Transverse colon (tissue), 4 donors: ENCODE data around the gene NUS1. TPM values are rescaled to one million over a fixed set of nuclear protein-coding genes. Genes with fewer than 3 reads are reported as not detected.
"Not testable (repeated sequence)": the region's sequence is repeated elsewhere in the genome, so short reads cannot be mapped to it uniquely, and the experiment has no call there.

Experiments
- DNase-seq: peaks from one replicate; pipeline ENCODE4 v3.0.0-alpha.2; 2019
- H3K27ac ChIP-seq, 4 donors: fragments of 200-600 bp; sonication (generic); 2 replicates each; pipeline ENCODE4 v1.5.1; 2016 to 2018; ENCODE audit warnings: inconsistent platforms in 4 of 4
- H3K27me3 ChIP-seq: fragments of 200-600 bp; sonication (generic); 2 replicates; pipeline ENCODE4 v1.5.1; 2017; ENCODE audit warnings: inconsistent platforms
- H3K36me3 ChIP-seq, 4 donors: fragments of 200-600 bp; sonication (generic); 2 replicates each; pipeline ENCODE4 v1.5.1; 2017 to 2019; ENCODE audit warnings: inconsistent platforms in 4 of 4
- H3K4me1 ChIP-seq, 4 donors: fragments of 200-600 bp; sonication (generic); 2 replicates each; pipeline ENCODE4 v1.5.1; 2017 to 2020; ENCODE audit warnings: inconsistent platforms in 4 of 4
- H3K4me3 ChIP-seq, 4 donors: fragments of 200-600 bp; sonication (generic); 1 replicate in 1 of 4; 2 replicates in 3 of 4; pipeline versions ENCODE4 v1.5.1 to v1.6.1; 2017 to 2019; ENCODE audit warnings: inconsistent platforms in 4 of 4
- H3K9me3 ChIP-seq, 2 donors: fragments of 200-600 bp; sonication (generic); 2 replicates each; pipeline ENCODE4 v1.5.1; 2017 to 2019; ENCODE audit warnings: inconsistent platforms in 2 of 2
- CTCF ChIP-seq, 5 experiments: fragments of 200-600 bp in 3 of 5; fragments of 450-650 bp in 2 of 5; sonication (generic) in 3 of 5; IDR thresholded peaks; 1 replicate in 2 of 5; 2 replicates in 3 of 5; pipeline ENCODE4 v1.5.1; 2016 to 2017; ENCODE audit warnings: antibody characterized with exemption in 5 of 5, inconsistent platforms in 3 of 5, mild to moderate bottlenecking in 2 of 5, moderate library complexity in 1 of 5
- EP300 ChIP-seq: sonication (generic); formaldehyde crosslinking; IDR thresholded peaks from one replicate; pipeline ENCODE4 v1.6.1; 2017; ENCODE audit warnings: antibody characterized with exemption, low read depth
- POLR2A ChIP-seq: fragments of 450-650 bp; IDR thresholded peaks from one replicate; pipeline ENCODE4 v1.6.1; 2016; ENCODE audit warnings: antibody characterized with exemption, mild to moderate bottlenecking, moderate library complexity
- POLR2AphosphoS5 ChIP-seq, 3 donors: sonication (generic); formaldehyde crosslinking; IDR thresholded peaks; one replicate each; pipeline ENCODE4 v1.6.1; 2016; ENCODE audit warnings: antibody characterized with exemption in 3 of 3
- WGBS, 2 donors: methylation state at CpG; one replicate each; pipeline ENCODE4 v1.1.5; 2018; ENCODE audit warnings: low coverage in 1 of 2; 5-methylcytosine and 5-hydroxymethylcytosine counted together
- in situ Hi-C, 4 donors: fragments of 200-750 bp; cut with MboI; loops; one replicate each; pipeline versions ENCODE4 v1.15.0 to v1.15.1; 2017; ENCODE audit warnings: low sequenced_read_pairs in 3 of 4, low pct_ligation_motif_present in 1 of 4, low pct_unique_long_range_greater_than_20kb in 1 of 4
- intact Hi-C: fragments of 100-400 bp; cut with DNase I; formaldehyde crosslinking; loops from one replicate; pipeline ENCODE4 v1.15.1; 2023; ENCODE audit warnings: low total_unique reads
- total RNA-seq, 4 donors: library from RNA; depleted of rRNA; stranded (reverse); fragments of >200 nt; gene quantifications; one replicate each; pipeline ENCODE4 v1.1.0, GENCODE V29; 2016

NUS1 gene
- total RNA-seq, 4 donors from 2014 or later = 4.9 to 26.8 (median 11.8) TPM

DNA sequence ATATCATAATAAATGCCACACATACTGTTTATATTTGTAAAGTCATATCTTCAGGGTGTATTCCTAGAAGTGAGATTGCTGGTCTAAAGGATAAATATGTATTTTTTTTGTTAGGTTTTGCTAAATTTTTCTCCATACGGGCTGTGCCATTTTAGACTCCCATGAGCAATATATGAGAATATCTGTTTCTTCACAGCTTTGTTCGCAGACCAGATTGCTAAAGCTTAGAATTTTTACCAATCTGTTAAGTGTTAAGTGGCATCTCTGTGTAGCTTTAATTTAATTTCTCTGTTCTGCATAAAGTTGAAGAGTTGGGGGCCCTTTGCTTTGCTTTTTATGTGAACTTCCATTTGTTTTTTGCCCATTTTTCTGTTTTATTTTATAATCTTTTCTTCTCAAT, 32.3 kb upstream of the NUS1 start:
- in situ Hi-C loops (no loop called here), intact Hi-C loops (no loop called here)
- no peaks in the 10 kb centered on the region for H3K9me3 ChIP-seq
- H3K4me1 ChIP-seq = no peaks in the 10 kb centered on the region
- H3K4me3 ChIP-seq = no peak overlapping the region
- TF ChIP-seq EP300 (no peak), POLR2A (no peak), CTCF (IDR thresholded peaks at IDR 0.05) (no peak), POLR2AphosphoS5 (IDR thresholded peaks at IDR 0.05) (no peak)
- DNase-seq = no peak
- no peaks in the 10 kb centered on the region for H3K36me3 ChIP-seq
- no peak overlapping the region for H3K27ac ChIP-seq
- no peaks in the 10 kb centered on the region for H3K27me3 ChIP-seq
- WGBS, 2 donors = 93 to 95% methylated on average over 2 of the region's 2 CpGs

DNA sequence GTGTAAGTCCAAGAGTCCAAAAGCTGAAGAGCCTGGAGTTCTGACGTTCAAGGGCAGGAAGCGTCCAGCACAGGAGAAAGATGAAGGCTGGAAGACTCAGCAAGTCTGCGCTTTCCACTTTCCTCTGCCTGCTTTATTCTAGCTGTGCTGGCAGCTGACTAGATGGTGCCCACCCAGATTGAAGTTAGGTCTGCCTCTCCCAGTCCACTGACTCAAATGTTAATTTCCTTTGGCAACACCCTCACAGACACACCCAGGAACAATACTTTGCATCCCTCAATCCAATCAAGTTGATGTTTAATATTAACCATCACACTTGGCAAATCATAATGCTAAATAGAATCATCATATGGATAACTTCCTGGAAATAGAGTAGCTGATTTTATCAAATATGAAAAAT, 23.3 kb upstream of the NUS1 start:
- in situ Hi-C loops, H3K4me3 ChIP-seq: not testable (repeated sequence)
- WGBS, 2 donors = 82% methylated on average over 3 of the region's 3 CpGs; no CpG with 5 or more reads in 1 of the 2 donors

GRCh38 chr6:117653949-117654348, 21.3 kb upstream of the NUS1 start:
- no peaks in the 10 kb centered on the region for H3K27me3 ChIP-seq
- no peak overlapping the region for H3K27ac ChIP-seq
- no peaks in the 10 kb centered on the region for H3K4me1 ChIP-seq
- H3K36me3 ChIP-seq = no peaks in the 10 kb centered on the region
- H3K4me3 ChIP-seq = no peak overlapping the region
- intact Hi-C loops = no loop called here
- 71 to 92% methylated on average over 2 of the region's 2 CpGs for WGBS, 2 donors
- H3K9me3 ChIP-seq = no peaks in the 10 kb centered on the region
- in situ Hi-C loops = no loop called here
- no peak for DNase-seq
- TF ChIP-seq CTCF (IDR thresholded peaks at IDR 0.05) = no peak

More for the DNA sequence above, 23.3 kb upstream of the NUS1 start:
- H3K36me3 ChIP-seq, H3K9me3 ChIP-seq, H3K4me1 ChIP-seq, H3K27me3 ChIP-seq, H3K27ac ChIP-seq, intact Hi-C loops, DNase-seq: not testable (repeated sequence)

- no peak overlapping the region for H3K27ac ChIP-seq
- intact Hi-C loops = no loop called here
Measured at GRCh38 chr6:117655380-117655779, 19.9 kb upstream of the NUS1 start.

More at GRCh38 chr6:117655380-117655779, 19.9 kb upstream of the NUS1 start:
- Histone ChIP-seq H3K9me3 (no peaks in the 10 kb centered on the region), H3K27me3 (no peaks in the 10 kb centered on the region), H3K36me3 (no peaks in the 10 kb centered on the region), H3K4me1 (no peaks in the 10 kb centered on the region), H3K4me3 (no peak overlapping the region)
- WGBS, 2 donors = 86 to 100% methylated on average over 1 to 2 of the region's 2 CpGs
- no peak for DNase-seq
- in situ Hi-C loops = no loop called here
- TF ChIP-seq POLR2A (no peak), POLR2AphosphoS5 (IDR thresholded peaks at IDR 0.05) (no peak), EP300 (no peak), CTCF (IDR thresholded peaks at IDR 0.05) (no peak)
